ENCODE results near the gene PHF12. TPM values are rescaled to one million over a fixed set of nuclear protein-coding genes. Genes with fewer than 3 reads are reported as not detected.

The PHF12 gene
- total and polyA plus RNA-seq, 10 donors: 16.2 to 118 (median 76.1) TPM

DNA sequence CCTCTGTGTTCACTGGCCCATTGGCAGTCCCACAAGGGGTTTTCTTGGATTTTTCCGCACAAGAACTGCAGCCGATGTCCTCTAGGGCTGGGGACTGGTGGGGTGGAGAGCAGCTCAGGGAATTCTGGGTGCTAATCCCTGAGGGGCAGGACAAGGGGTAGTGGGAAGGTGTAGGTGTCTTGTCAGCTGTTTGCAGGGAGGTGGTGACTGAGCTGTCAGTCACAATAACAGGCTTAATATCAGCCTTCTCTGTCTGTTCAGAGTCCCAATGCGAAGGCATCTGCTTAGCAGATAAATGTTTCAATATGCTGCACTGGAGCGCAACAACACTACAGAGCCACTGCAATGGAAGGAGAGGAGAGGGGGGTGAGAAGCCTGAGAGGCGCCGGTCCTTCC is 38.4 kb downstream of the PHF12 start:
- Histone ChIP-seq H3K27ac (peak overlapping the region in 2 of 8 donors; percentile 3 to 45), H3K27me3 (replicated peaks in 1 of 7) (no peaks in the 10 kb centered on the region), H3K4me3 (no peak overlapping the region), H3K4me1 (peaks cover 0 to 18% (median 3%) of the 10 kb centered on the region in 6 donors), H3K36me3 (peaks cover 5 to 100% (median 100%) of the 10 kb centered on the region in 6 donors), H3K9me3 (no peaks in the 10 kb centered on the region)
- DNase-seq: no peak
- no peak for TF ChIP-seq CTCF (IDR thresholded peaks at IDR 0.05 in 8 of 11, conservative IDR thresholded peaks at IDR 0.05 in 3 of 11)
- TF ChIP-seq POLR2AphosphoS5 (IDR thresholded peaks at IDR 0.05): no peak
- TF ChIP-seq POLR2A (IDR thresholded peaks at IDR 0.05): no peak
- WGBS, 5 donors: 92 to 97% (median 94%) methylated on average over 5 to 6 of the region's 6 CpGs
- intact Hi-C loops (cut with DNase I; ENCODE audit: low total_unique reads): loop anchor here (10.0 kb wide), 1 partner anchor 148 kb away; no protein-coding TSS in a partner anchor

- H3K9me3 ChIP-seq: no peaks in the 10 kb centered on the region
- WGBS, 5 donors: 85 to 91% (median 86%) methylated on average over 16 to 20 of the region's 20 CpGs
- DNase-seq: no peak
- H3K36me3 ChIP-seq: peaks cover 5 to 100% (median 100%) of the 10 kb centered on the region in 6 donors
- H3K27ac ChIP-seq: peak overlapping the region in 2 of 8 donors; percentile 3 to 45
- no peaks in the 10 kb centered on the region for H3K27me3 ChIP-seq (replicated peaks in 1 of 7)
- peak in 3 of 11 experiments; percentile 8 to 12 (median 11) for TF ChIP-seq CTCF (IDR thresholded peaks at IDR 0.05 in 8 of 11, conservative IDR thresholded peaks at IDR 0.05 in 3 of 11)
- no peak for TF ChIP-seq POLR2A (IDR thresholded peaks at IDR 0.05)
- peak; percentile 27 to 60 (median 40) for TF ChIP-seq POLR2AphosphoS5 (IDR thresholded peaks at IDR 0.05)
- peaks cover 0 to 18% (median 3%) of the 10 kb centered on the region in 6 donors for H3K4me1 ChIP-seq
- H3K4me3 ChIP-seq: no peak overlapping the region
- intact Hi-C loops (cut with DNase I; ENCODE audit: low total_unique reads): loop anchor here (10.0 kb wide), 1 partner anchor 148 kb away; no protein-coding TSS in a partner anchor
These were observed 38.9 kb downstream of the PHF12 start for GRCh38 chr17:28912281-28912937.

GRCh38 chr17:28911411-28912045 is 39.8 kb downstream of the PHF12 start:
- 95 to 99% (median 97%) methylated on average over 12 to 13 of the region's 13 CpGs for WGBS, 5 donors
- intact Hi-C loops (cut with DNase I; ENCODE audit: low total_unique reads): loop anchor here (10.0 kb wide), 1 partner anchor 147 kb away; no protein-coding TSS in a partner anchor
- no peak overlapping the region for H3K4me3 ChIP-seq
- H3K4me1 ChIP-seq: peaks cover 0 to 13% (median 3%) of the 10 kb centered on the region in 6 donors
- no peaks in the 10 kb centered on the region for H3K9me3 ChIP-seq
- no peak for DNase-seq
- TF ChIP-seq CTCF (IDR thresholded peaks at IDR 0.05 in 8 of 11, conservative IDR thresholded peaks at IDR 0.05 in 3 of 11) (no peak), POLR2AphosphoS5 (IDR thresholded peaks at IDR 0.05) (no peak), POLR2A (IDR thresholded peaks at IDR 0.05) (no peak)
- peak overlapping the region in 2 of 8 donors; percentile 3 to 45 for H3K27ac ChIP-seq
- peaks cover 5 to 100% (median 99%) of the 10 kb centered on the region in 6 donors for H3K36me3 ChIP-seq
- H3K27me3 ChIP-seq (replicated peaks in 1 of 7): no peaks in the 10 kb centered on the region

DNA sequence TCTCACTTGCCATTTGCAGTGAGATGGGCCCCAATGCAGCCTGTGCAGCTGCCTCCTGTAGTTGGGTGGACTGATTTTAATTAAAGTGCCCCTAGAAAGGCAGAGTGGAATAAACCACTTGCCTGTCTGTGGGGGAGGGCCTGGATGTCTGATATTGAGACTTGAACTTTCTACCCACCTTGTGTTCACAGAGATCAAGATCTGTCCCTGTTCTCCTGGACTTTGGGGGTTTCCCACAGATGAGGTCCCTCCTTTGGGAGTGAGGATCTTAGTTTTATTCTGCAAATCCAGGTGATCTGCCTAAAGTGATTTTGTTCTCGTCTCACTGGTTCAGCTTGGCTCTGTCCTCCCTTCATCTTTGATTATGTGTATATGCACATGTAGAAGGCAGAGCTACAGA is 40.8 kb downstream of the PHF12 start:
- Histone ChIP-seq H3K36me3 (peaks cover 5 to 100% (median 99%) of the 10 kb centered on the region in 6 donors), H3K4me1 (peaks cover 0 to 7% (median 2%) of the 10 kb centered on the region in 6 donors), H3K4me3 (no peak overlapping the region), H3K27ac (no peak overlapping the region), H3K27me3 (replicated peaks in 1 of 7) (no peaks in the 10 kb centered on the region), H3K9me3 (no peaks in the 10 kb centered on the region)
- intact Hi-C loops (cut with DNase I; ENCODE audit: low total_unique reads): loop anchor here (10.0 kb wide), 1 partner anchor 146 kb away; no protein-coding TSS in a partner anchor
- TF ChIP-seq POLR2A (IDR thresholded peaks at IDR 0.05) (no peak), CTCF (IDR thresholded peaks at IDR 0.05 in 8 of 11, conservative IDR thresholded peaks at IDR 0.05 in 3 of 11) (no peak), POLR2AphosphoS5 (IDR thresholded peaks at IDR 0.05) (no peak)
- WGBS, 5 donors: 91 to 100% (median 96%) methylated on average over 1 of the region's 1 CpG
- DNase-seq: no peak
